ENCODE results near the gene CD3G. TPM values are rescaled to one million over a fixed set of nuclear protein-coding genes. Genes with fewer than 3 reads are reported as not detected.

Gene CD3G
- total and polyA plus RNA-seq, 2 of the 8 experiments (the other 6 are each of a cell fraction or from before 2014, with no cell fraction given) = not detected

- Histone ChIP-seq H3K79me2 (ENCODE audit: control insufficient read depth in 1 of 2, insufficient read depth in 2 of 2, low read length in 2 of 2) (no peaks in the 10 kb centered on the region), H3K36me3 (ENCODE audit: control insufficient read depth in 2 of 4, insufficient read depth in 4 of 4, low read length in 3 of 4) (peaks cover 8 to 53% (median 34%) of the 10 kb centered on the region in 4 experiments), H3K4ac (replicated peaks; ENCODE audit: insufficient read length, low read depth, low read length) (no peak overlapping the region), H4K8ac (ENCODE audit: extremely low read depth, insufficient read depth, low read length) (no peak overlapping the region), H4K91ac (replicated peaks; ENCODE audit: insufficient read length, low read length) (no peak overlapping the region), H4K20me1 (replicated peaks in 1 of 2; ENCODE audit: control insufficient read depth in 1 of 2, insufficient read depth in 2 of 2, low read length in 2 of 2) (peaks cover 0 to 2% of the 10 kb centered on the region in 2 experiments), H3K18ac (ENCODE audit: extremely low read depth, low read length) (no peak overlapping the region), H2BK12ac (ENCODE audit: low read depth, low read length) (no peak overlapping the region), H2AK5ac (ENCODE audit: low read depth, low read length) (no peak overlapping the region), H3K79me1 (ENCODE audit: low read depth, low read length) (no peaks in the 10 kb centered on the region), H2BK15ac (ENCODE audit: low read length) (no peak overlapping the region), H2BK20ac (ENCODE audit: low read length) (no peak overlapping the region), H2BK120ac (replicated peaks; ENCODE audit: low read depth, low read length) (no peak overlapping the region), H4K5ac (ENCODE audit: insufficient read length, low read depth, low read length) (no peak overlapping the region), H3K4me2 (ENCODE audit: insufficient read depth in 1 of 2, low read depth in 2 of 2, low read length in 2 of 2) (no peak overlapping the region), H3K56ac (replicated peaks; ENCODE audit: insufficient read length, low read depth, low read length) (no peak overlapping the region), H3K4me1 (replicated peaks in 1 of 4; ENCODE audit: control insufficient read depth in 3 of 4, insufficient read depth in 4 of 4, low read length in 3 of 4) (no peaks in the 10 kb centered on the region), H3K9me3 (ENCODE audit: insufficient read depth in 2 of 2, low read depth in 1 of 2, low read length in 1 of 2) (no peaks in the 10 kb centered on the region), H3K27me3 (replicated peaks in 1 of 4; ENCODE audit: control insufficient read depth in 3 of 4, extremely low read depth in 1 of 4, insufficient read depth in 3 of 4, low read length in 3 of 4) (no peaks in the 10 kb centered on the region), H3K27ac (ENCODE audit: low read depth, low read length) (no peak overlapping the region), H2BK5ac (ENCODE audit: low read depth, low read length) (no peak overlapping the region), H3K23ac (ENCODE audit: insufficient read length) (no peak overlapping the region), H3K23me2 (ENCODE audit: low read depth, low read length) (no peaks in the 10 kb centered on the region), H2AFZ (ENCODE audit: low read length) (no peak overlapping the region), H3K9ac (replicated peaks in 1 of 4; ENCODE audit: extremely low read depth in 1 of 4, low read depth in 3 of 4, low read length in 3 of 4) (no peak overlapping the region), H3K4me3 (ENCODE audit: extremely low read depth in 1 of 4, insufficient read depth in 2 of 4, low read depth in 3 of 4, low read length in 4 of 4) (no peak overlapping the region), H3K14ac (ENCODE audit: insufficient read length) (no peak overlapping the region)
- TF ChIP-seq CEBPB (IDR thresholded peaks at IDR 0.05; ENCODE audit: low read depth, low read length) (0 out of 2 replicates have a peak, but pooled peaks have one; percentile 44), EZH2 (IDR thresholded peaks at IDR 0.05; ENCODE audit: low read depth, low read length, severe bottlenecking) (no peak)
- FAIRE-seq (no peak), DNase-seq (ENCODE audit: low read depth in 1 of 2, low spot score in 2 of 2) (no peak)
- CTCF ChIA-PET (ENCODE audit: partially characterized antibody) = interaction anchor here (0.6 to 1.3 kb wide), 2 partner anchors 34 to 114 kb away, joined by 4 to 5 read pairs; no protein-coding TSS in a partner anchor
- 93% methylated on average over 5 of the region's 5 CpGs; no CpG with 5 or more reads in 1 of the 2 experiments for WGBS, 2 experiments (ENCODE audit: extremely low coverage in 1 of 2, insufficient coverage in 1 of 2, insufficient read length in 1 of 2, insufficient replicate concordance in 2 of 2, low coverage in 1 of 2, low lambda C conversion rate in 2 of 2, missing lambda C conversion rate in 1 of 2)
- POLR2A ChIA-PET (ENCODE audit: partially characterized antibody) = interaction anchor here (0.6 to 2.4 kb wide), 4 partner anchors 9 to 271 kb away, joined by 3 to 12 read pairs (median 6); partner anchors contain the start of gene UBE4A
Measured at GRCh38 chr11:118373871-118374270, 29.7 kb downstream of the CD3G start.
